NCI-H524 (cell line): ENCODE measurements around the gene NOL4L.

ENCODE experiments used
- DNase-seq, 2 experiments: peaks; one replicate each; lab custom pipeline; 2025; lab: John Stamatoyannopoulos, UW

NOL4L gene

DNA sequence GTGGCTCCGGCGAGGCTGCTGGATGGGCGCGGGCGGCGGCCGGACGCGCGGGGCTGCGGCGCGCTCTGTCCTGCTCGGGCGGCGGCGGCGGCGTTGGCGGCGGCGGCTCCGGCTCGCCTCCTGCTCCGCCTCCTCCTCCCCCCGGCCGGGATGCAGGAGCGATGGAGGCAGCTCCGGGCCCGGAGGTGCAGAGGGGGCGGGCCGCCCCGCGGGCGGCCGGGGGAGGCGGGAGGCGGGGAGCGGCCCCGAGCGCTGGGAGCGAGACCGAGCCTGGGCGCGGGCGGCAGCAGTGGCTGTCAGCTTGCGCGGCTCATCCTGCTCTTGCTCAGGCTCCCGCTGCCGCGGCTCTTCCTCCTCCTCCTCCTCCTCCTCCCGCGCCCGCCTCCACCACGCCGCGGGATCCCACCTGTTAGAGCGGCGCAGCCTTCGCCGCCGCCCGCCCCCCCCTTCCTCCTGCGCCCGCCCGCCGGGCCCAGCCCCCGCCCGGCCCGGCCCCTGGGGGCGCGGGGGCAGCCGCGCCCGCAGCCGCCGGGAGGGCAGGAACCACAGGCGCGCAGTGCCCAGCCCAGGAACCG lies at the start of gene NOL4L:
NOL4L (minus strand) TSS at position 323 of the 575 bp plus-strand sequence. CDS start 443 bp downstream, outside the sequence.
- peak in 1 of 2 experiments; percentile 56 for DNase-seq

GRCh38 chr20:32634041-32634805 lies 49.1 kb upstream of the NOL4L start:
- peak in 1 of 2 experiments; percentile 45 for DNase-seq

GRCh38 chr20:32632461-32633354 lies 47.6 kb upstream of the NOL4L start:
- no peak for DNase-seq

DNA sequence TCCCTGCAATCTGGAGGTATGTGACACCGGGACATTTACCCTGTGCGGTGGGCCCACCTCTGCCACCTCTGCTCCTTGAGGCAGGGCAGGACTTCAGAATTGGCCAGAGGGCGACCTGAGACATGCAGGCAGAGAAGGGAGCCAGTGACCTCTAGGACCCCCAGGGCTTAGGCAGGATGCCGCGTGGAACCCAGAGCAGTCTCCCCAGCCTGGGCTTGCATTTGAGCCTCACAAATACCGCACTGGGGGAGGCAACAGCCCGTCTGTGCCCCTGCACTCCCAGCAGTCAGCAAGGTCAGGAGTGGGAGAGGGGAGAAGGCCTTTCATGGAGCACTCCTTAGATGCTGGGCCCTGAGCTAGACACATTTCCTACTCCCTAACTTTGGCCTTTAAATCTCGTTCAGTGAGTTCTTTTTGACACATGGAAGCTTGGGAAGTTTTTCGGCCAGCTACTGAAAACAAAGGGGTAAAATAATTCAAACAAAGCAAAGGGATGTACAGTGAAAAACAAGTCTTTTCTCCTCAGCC lies 46.9 kb upstream of the NOL4L start:
- no peak for DNase-seq

GRCh38 chr20:32629813-32630212 lies 44.7 kb upstream of the NOL4L start:
- no peak for DNase-seq

GRCh38 chr20:32628960-32629530 lies 43.9 kb upstream of the NOL4L start:
- no peak for DNase-seq

GRCh38 chr20:32626859-32627636 lies 41.9 kb upstream of the NOL4L start:
- peak; percentile 51 to 66 for DNase-seq

GRCh38 chr20:32626407-32626806 lies 41.3 kb upstream of the NOL4L start:
- DNase-seq = no peak

DNA sequence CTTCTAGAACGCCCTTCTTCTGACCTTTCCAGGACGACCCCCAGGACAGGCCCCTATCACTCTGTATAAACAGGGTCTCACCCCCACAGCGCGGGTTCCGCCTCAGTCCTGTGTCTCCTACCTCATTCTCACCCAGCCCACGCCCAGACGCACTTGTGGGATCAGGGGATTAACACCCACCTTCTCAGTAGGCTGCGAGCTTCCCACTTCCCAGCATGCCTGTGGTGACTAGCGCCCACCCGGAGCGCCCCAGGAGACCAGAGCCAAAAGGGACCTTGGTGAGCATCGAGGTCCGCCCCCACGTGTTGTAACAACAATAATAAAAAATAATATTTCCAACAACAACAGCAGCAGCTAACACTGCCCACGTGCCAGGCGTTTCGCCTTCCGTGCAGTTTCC lies 40.9 kb upstream of the NOL4L start:
- DNase-seq = no peak

- DNase-seq = no peak
Observed at GRCh38 chr20:32624687-32625345, 39.7 kb upstream of the NOL4L start.

GRCh38 chr20:32623667-32624157 lies 38.6 kb upstream of the NOL4L start:
- DNase-seq = no peak

DNA sequence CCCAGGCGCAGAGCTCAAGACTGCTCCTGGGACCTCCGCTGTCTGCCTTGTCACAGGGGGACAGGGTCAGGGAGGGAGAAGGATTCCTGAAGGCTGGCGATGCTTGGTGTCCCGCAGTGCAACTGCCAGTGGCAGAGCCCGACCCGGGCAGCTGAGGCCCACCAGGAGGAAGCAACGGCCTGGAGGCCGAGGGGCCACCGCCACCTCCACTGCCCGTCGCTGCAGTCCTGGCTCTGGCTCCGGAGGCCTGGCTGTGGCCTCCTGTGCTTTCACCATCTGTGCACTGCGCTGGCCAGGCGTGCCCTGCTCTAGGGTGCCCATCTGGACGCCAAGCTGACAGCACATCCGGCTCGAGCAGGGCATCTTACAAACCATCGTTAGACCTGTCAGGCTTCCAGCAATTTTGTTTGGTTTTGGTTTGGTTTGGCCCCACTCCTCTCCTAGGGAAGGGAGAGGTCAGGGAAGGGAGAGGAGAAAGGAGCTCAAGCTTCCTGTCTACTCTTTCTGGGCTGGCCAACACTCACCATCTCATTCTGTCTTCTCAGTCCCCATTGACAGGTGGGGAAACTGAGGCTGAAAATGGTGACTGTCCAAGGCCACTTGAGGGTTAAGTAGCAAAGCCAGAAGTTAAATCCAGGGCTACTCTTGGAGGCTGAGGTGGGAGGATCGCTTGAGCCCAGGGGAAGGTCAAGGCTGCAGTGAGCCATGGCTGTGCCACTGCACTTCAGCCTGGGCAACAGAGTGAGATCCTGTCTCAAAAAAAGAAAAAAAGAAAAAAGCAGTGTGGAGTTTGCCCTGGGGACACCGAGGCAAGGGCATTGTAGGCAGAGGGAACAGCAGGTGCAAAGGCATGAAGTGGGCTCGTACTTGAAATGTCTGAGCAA lies 37.7 kb upstream of the NOL4L start:
- DNase-seq = peak; percentile 86 to 92

DNA sequence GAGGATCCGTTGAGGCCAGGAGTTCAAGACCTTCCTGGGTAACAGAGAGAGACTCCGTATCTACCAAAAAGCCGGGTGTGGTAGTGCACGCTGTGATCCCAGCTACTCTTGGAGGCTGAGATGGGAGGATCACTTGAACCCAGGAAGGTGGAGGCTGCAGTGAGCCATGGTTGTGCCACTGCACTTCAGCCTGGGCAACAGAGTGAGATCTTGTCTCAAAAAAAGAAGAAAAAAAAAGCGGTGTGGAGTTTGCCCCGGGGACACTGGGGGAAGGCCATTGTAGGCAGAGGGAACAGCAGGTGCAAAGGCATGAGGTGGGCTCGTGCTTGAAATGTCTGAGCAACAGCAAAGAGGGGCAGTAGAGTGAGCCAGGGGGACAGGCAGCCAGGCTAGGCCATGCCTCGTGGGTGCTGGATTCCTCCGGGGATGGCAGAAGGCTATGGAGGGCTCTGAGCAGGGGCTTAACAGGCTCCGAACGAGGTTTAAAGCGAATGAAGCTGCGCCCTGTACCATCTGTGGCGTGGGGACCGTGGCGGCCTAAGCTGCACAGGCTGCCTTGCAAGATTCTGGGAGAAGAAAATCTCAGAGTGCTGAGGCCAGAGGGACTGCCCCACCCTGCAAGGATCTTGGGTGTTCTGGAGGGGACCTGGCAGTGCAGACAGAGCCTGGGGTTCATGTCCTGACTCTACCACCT lies 36.9 kb upstream of the NOL4L start:
- peak; percentile 88 to 94 for DNase-seq

DNA sequence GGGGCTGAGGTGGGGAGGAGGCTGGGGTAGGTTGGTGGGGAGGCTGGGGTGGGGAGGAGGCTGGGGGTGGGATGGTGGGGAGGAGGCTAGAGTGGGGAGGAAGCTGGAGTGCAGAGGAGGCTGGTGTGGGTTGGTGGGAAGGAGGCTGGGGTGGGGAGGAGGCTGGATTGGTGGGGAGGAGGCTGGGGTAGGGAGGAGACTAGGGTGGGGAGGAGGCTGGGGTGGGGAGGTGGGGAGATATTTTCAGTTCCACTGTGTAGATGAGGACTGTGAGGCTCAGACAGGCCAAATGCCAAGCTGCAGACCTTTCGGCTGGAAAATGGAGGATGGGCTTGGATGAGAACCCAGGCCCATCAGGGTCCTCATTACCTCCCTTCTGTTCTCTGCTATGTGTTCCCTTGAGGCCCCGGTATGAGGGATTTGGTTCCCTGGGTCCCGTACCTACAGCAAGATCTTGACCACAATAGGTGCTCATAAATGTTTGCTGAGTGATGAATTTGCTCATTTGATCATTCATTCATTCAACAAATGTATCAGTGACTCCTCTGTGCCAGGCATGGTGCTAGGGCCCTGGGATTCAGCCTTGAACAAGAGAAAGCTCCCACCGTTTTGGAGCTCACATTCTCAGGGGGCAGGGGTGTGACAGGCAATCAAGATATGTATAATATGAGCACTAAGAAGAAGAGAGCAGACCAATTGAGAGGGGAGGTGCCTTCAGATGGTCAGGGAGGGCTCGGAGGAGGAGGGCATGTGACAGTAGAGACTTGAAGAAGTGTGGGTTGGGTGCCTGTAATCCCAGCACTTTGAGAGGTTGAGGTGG lies 36.1 kb upstream of the NOL4L start:
- no peak for DNase-seq

GRCh38 chr20:32619586-32619985 lies 34.5 kb upstream of the NOL4L start:
- no peak for DNase-seq

GRCh38 chr20:32614772-32615171 lies 29.6 kb upstream of the NOL4L start:
- DNase-seq = no peak

- DNase-seq = no peak
Observed at GRCh38 chr20:32614303-32614702, 29.2 kb upstream of the NOL4L start.
